HCT116 (cell line): ENCODE measurements around the gene TRIM41. TPM values are rescaled to one million over a fixed set of nuclear protein-coding genes. Genes with fewer than 3 reads are reported as not detected.

ENCODE experiments used
- ATAC-seq: fragments of 200-7000 bp; cut with Tn5 transposase; 2 replicates; pipeline ENCODE4 v1.9.1; 2020; ENCODE audit warnings: mild to moderate bottlenecking, moderate library complexity
- BruUV-seq: library from RNA; stranded (reverse); fragments of 400-500 nt; replicated peaks from 2 replicates; lab custom pipeline; 2021; lab: Mats Ljungman, UMichigan
- CTCF ChIA-PET: fragments of 300-600 bp; sonication (Branson Sonifier 250); formaldehyde crosslinking; loops from one replicate; lab custom pipeline; 2021; ENCODE audit warnings: antibody characterized with exemption; lab: Charles Lee
- POLR2A ChIA-PET: fragments of 300-600, 350-600 bp; sonication (Branson Sonifier 250); formaldehyde crosslinking; loops from one replicate; lab custom pipeline; 2021; ENCODE audit warnings: antibody characterized with exemption; lab: Charles Lee
- RAD21 ChIA-PET, 2 experiments: fragments of 300-600 bp; sonication (Branson Sonifier 250); formaldehyde crosslinking; loops; one replicate each; lab custom pipeline; 2023; ENCODE audit warnings: low total read pairs in 2 of 2; ENCODE audit not compliant: uncharacterized antibody in 2 of 2, unreplicated experiment in 2 of 2, low non-redundant PET in 1 of 2; lab: Charles Lee
- DNase-seq: peaks from one replicate; pipeline ENCODE4 v3.0.0-alpha.2; 2010; ENCODE audit warnings: low read depth, low spot score
- H2AFZ ChIP-seq: fragments of 200-600 bp; shearing (Covaris generic), sonication (generic); 2 replicates; pipeline ENCODE4 v1.6.1; 2017; ENCODE audit warnings: low read depth, mixed run types, mixed read lengths, antibody characterized with exemption, low read length; ENCODE audit not compliant: poor library complexity, severe bottlenecking
- H3K27ac ChIP-seq: 2 replicates; pipeline ENCODE4 v1.5.1; 2012; ENCODE audit warnings: low read depth, low read length
- H3K27me3 ChIP-seq: fragments of 200-600 bp; sonication (generic); 2 replicates; pipeline ENCODE4 v1.6.1; 2016; ENCODE audit warnings: mixed run types, low read length, mixed read lengths; ENCODE audit not compliant: insufficient read depth
- H3K36me3 ChIP-seq, 2 experiments: fragments of 200-500 bp in 1 of 2; fragments of 200-600 bp in 1 of 2; sonication (Bioruptor generic) in 1 of 2; sonication (generic) in 1 of 2; 2 replicates each; pipeline versions ENCODE4 v1.5.1 to v1.6.1; 2014 to 2016; ENCODE audit warnings: low read length in 2 of 2, inconsistent platforms in 1 of 2, mixed read lengths in 1 of 2, mixed run types in 1 of 2; ENCODE audit not compliant: insufficient read depth in 2 of 2, control insufficient read depth in 1 of 2
- H3K4me1 ChIP-seq, 2 experiments: fragments of 200-600 bp in 1 of 2; sonication (generic) in 1 of 2; 2 replicates each; pipeline versions ENCODE4 v1.5.1 to v1.6.1; 2012 to 2017; ENCODE audit warnings: low read length in 2 of 2, inconsistent platforms in 1 of 2, mild to moderate bottlenecking in 1 of 2, mixed read lengths in 1 of 2, mixed run types in 1 of 2, moderate library complexity in 1 of 2; ENCODE audit not compliant: insufficient read depth in 2 of 2, control insufficient read depth in 1 of 2
- H3K4me2 ChIP-seq: fragments of 200-600 bp; sonication (generic); 2 replicates; pipeline ENCODE4 v1.6.1; 2017; ENCODE audit warnings: mixed run types, low read length, mixed read lengths
- H3K4me3 ChIP-seq, 2 experiments: fragments of 200-600 bp in 1 of 2; sonication (generic) in 1 of 2; replicated peaks in 1 of 2; 2 replicates each; pipeline ENCODE4 v1.5.1; 2011 to 2016; ENCODE audit warnings: low read length in 2 of 2, control low read depth in 1 of 2, low read depth in 1 of 2, mild to moderate bottlenecking in 1 of 2, mixed read lengths in 1 of 2, mixed run types in 1 of 2
- H3K79me2 ChIP-seq: fragments of 200-600 bp; sonication (generic); 2 replicates; pipeline ENCODE4 v1.6.1; 2017; ENCODE audit warnings: mild to moderate bottlenecking, mixed run types, low read length, moderate library complexity, mixed read lengths; ENCODE audit not compliant: insufficient read depth
- H3K9ac ChIP-seq: fragments of 200-600 bp; sonication (generic); 2 replicates; pipeline ENCODE4 v1.6.1; 2016; ENCODE audit warnings: low read length, mixed read lengths
- H3K9me2 ChIP-seq: fragments of 200-600 bp; sonication (generic), shearing (Covaris generic); 2 replicates; pipeline ENCODE4 v1.6.1; 2017; ENCODE audit warnings: mixed run types, mild to moderate bottlenecking, moderate library complexity; ENCODE audit not compliant: insufficient read depth
- H3K9me3 ChIP-seq, 2 experiments: fragments of 200-500 bp in 1 of 2; fragments of 200-600 bp in 1 of 2; sonication (Bioruptor generic) in 1 of 2; sonication (generic) in 1 of 2; 2 replicates each; pipeline ENCODE4 v1.6.1; 2014 to 2017; ENCODE audit warnings: low read length in 2 of 2, mixed read lengths in 2 of 2, inconsistent platforms in 1 of 2, low read depth in 1 of 2, mild to moderate bottlenecking in 1 of 2, mixed run types in 1 of 2, moderate library complexity in 1 of 2; ENCODE audit not compliant: control insufficient read depth in 1 of 2, insufficient read depth in 1 of 2
- H4K20me1 ChIP-seq: fragments of 200-600 bp; sonication (generic), shearing (Covaris generic); 2 replicates; pipeline ENCODE4 v1.6.1; 2017; ENCODE audit warnings: mixed run types, mild to moderate bottlenecking, moderate library complexity; ENCODE audit not compliant: insufficient read depth
- CBX3 ChIP-seq: IDR thresholded peaks from 2 replicates; pipeline ENCODE4 v1.6.1; 2012; ENCODE audit warnings: low read depth
- EGR1 ChIP-seq: IDR thresholded peaks from 2 replicates; pipeline ENCODE4 v1.6.1; 2012; ENCODE audit warnings: low read depth
- FOSL1 ChIP-seq: IDR thresholded peaks from 2 replicates; pipeline ENCODE4 v1.6.1; 2012; ENCODE audit warnings: low read depth
- POLR2A ChIP-seq: IDR thresholded peaks from 2 replicates; pipeline ENCODE4 v1.7.0; 2011; ENCODE audit warnings: borderline replicate concordance; ENCODE audit not compliant: insufficient read depth, insufficient read length; ENCODE audit errors: extremely low read depth
- SP1 ChIP-seq: IDR thresholded peaks from 2 replicates; pipeline ENCODE4 v1.6.1; 2012; ENCODE audit warnings: low read depth
- SRF ChIP-seq: IDR thresholded peaks from 2 replicates; pipeline ENCODE4 v1.6.1; 2012; ENCODE audit warnings: low read depth
- TCF7L2 ChIP-seq: IDR thresholded peaks from 2 replicates; pipeline ENCODE4 v1.7.0; 2011; ENCODE audit warnings: borderline replicate concordance, inconsistent platforms; ENCODE audit not compliant: insufficient read depth, insufficient read length; ENCODE audit errors: extremely low read depth
- intact Hi-C: fragments of 100-400 bp; cut with micrococcal nuclease; formaldehyde crosslinking; loops from 2 replicates; pipeline ENCODE4 v1.10.0; 2022
- total RNA-seq: library from RNA; stranded (reverse); gene quantifications from one replicate; pipeline ENCODE4 v1.2.1, GENCODE V29; 2021; ENCODE audit not compliant: unreplicated experiment
- TF ChIP-seq, protein P1 (sequence below): IDR thresholded peaks from 2 replicates; pipeline ENCODE4 v1.6.1; 2012; ENCODE audit warnings: low read depth
- TF ChIP-seq, protein P2 (sequence below): IDR thresholded peaks from 2 replicates; pipeline ENCODE4 v1.6.1; 2012
- TF ChIP-seq, protein P3 (sequence below), 3 experiments: fragments of 200-600 bp in 1 of 3; sonication (generic) in 1 of 3; IDR thresholded peaks in 2 of 3; conservative IDR thresholded peaks in 1 of 3; 2 replicates each; pipeline ENCODE4 v1.5.1; 2012 to 2017; ENCODE audit warnings: low read depth in 2 of 3, low read length in 2 of 3, antibody characterized with exemption in 1 of 3, borderline replicate concordance in 1 of 3, control low read depth in 1 of 3, mild to moderate bottlenecking in 1 of 3, mixed read lengths in 1 of 3, mixed run types in 1 of 3, moderate library complexity in 1 of 3; ENCODE audit not compliant: insufficient read depth in 1 of 3

The TRIM41 gene
- total RNA-seq, 1 experiment from 2014 or later = 51.8 TPM

DNA sequence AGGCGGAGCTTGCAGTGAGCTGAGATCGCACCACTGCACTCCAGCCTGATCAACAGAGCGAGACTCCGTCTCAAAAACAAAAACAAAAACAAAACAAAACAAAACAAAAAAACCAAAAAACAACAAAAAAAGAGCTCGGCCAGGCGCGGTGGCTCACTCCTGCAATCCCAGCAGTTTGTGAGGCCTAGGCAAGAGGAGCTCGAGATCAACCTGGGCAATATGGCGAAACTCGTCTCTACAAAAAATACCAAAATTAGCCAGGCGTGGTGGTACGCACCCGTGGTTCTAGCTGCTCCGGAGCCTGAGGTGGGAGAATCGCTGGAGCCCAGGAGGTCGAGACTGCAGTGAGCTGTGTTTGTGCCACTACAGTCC is 38.2 kb upstream of the TRIM41 start:
- Histone ChIP-seq H3K9me2 (no peaks in the 10 kb centered on the region), H3K4me2 (no peak overlapping the region), H3K9me3 (no peaks in the 10 kb centered on the region), H2AFZ (peak overlapping the region; percentile 61), H3K9ac (no peak overlapping the region), H3K27me3 (no peaks in the 10 kb centered on the region), H3K36me3 (no peaks in the 10 kb centered on the region), H4K20me1 (no peaks in the 10 kb centered on the region), H3K4me3 (no peak overlapping the region), H3K4me1 (peaks cover 23 to 50% of the 10 kb centered on the region in 2 experiments), H3K27ac (no peak overlapping the region), H3K79me2 (no peaks in the 10 kb centered on the region)
- RAD21 ChIA-PET = no interaction called here
- ATAC-seq = no peak
- POLR2A ChIA-PET = no interaction called here
- CTCF ChIA-PET = interaction anchor here (0.9 to 1.7 kb wide), 3 partner anchors 8 to 16 kb away, joined by 3 to 7 read pairs (median 4); no protein-coding TSS in a partner anchor
- DNase-seq = no peak
- intact Hi-C loops = loop anchor here (5.0 kb wide), 1 partner anchor 72 kb away; no protein-coding TSS in a partner anchor
- BruUV-seq = no TSS peak
- TF ChIP-seq, protein P1, sequence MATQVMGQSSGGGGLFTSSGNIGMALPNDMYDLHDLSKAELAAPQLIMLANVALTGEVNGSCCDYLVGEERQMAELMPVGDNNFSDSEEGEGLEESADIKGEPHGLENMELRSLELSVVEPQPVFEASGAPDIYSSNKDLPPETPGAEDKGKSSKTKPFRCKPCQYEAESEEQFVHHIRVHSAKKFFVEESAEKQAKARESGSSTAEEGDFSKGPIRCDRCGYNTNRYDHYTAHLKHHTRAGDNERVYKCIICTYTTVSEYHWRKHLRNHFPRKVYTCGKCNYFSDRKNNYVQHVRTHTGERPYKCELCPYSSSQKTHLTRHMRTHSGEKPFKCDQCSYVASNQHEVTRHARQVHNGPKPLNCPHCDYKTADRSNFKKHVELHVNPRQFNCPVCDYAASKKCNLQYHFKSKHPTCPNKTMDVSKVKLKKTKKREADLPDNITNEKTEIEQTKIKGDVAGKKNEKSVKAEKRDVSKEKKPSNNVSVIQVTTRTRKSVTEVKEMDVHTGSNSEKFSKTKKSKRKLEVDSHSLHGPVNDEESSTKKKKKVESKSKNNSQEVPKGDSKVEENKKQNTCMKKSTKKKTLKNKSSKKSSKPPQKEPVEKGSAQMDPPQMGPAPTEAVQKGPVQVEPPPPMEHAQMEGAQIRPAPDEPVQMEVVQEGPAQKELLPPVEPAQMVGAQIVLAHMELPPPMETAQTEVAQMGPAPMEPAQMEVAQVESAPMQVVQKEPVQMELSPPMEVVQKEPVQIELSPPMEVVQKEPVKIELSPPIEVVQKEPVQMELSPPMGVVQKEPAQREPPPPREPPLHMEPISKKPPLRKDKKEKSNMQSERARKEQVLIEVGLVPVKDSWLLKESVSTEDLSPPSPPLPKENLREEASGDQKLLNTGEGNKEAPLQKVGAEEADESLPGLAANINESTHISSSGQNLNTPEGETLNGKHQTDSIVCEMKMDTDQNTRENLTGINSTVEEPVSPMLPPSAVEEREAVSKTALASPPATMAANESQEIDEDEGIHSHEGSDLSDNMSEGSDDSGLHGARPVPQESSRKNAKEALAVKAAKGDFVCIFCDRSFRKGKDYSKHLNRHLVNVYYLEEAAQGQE = no peak
- TF ChIP-seq CBX3 (no peak), EGR1 (no peak), SP1 (no peak)

DNA sequence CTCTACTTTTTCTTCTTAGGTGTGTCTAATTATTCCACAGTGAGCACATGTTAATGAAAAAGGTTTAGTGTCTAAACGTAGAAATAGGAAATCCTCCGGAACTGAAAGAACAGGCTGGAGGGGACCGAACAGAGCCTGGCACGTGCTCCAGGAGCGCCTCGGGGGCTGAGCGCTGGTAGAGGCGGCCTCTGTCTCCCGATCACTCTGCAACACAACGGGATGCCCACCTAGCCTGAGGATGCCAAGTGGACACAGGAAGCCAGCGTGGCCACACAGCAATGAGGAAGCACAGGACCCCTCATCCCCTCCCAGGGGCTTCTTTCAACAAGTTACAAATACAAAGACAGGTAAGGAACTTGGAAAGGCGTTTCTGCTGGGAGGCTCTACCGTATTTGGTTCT is 37.5 kb upstream of the TRIM41 start:
- Histone ChIP-seq H3K9me2 (no peaks in the 10 kb centered on the region), H3K9me3 (no peaks in the 10 kb centered on the region), H3K9ac (no peak overlapping the region), H3K79me2 (no peaks in the 10 kb centered on the region), H3K4me2 (no peak overlapping the region), H3K27ac (no peak overlapping the region), H3K4me1 (peaks cover 23 to 53% of the 10 kb centered on the region in 2 experiments), H3K4me3 (no peak overlapping the region), H3K27me3 (no peaks in the 10 kb centered on the region), H4K20me1 (no peaks in the 10 kb centered on the region), H3K36me3 (no peaks in the 10 kb centered on the region), H2AFZ (no peak overlapping the region)
- POLR2A ChIA-PET = no interaction called here
- intact Hi-C loops = no loop called here
- BruUV-seq = no TSS peak
- ATAC-seq (no peak), DNase-seq (no peak)
- RAD21 ChIA-PET = no interaction called here
- CTCF ChIA-PET = interaction anchor here (0.9 to 1.7 kb wide), 2 partner anchors 9 to 17 kb away, joined by 3 to 7 read pairs; no protein-coding TSS in a partner anchor
- TF ChIP-seq SP1 (no peak), FOSL1 (no peak), POLR2A (no peak), TCF7L2 (no peak), SRF (no peak)
- TF ChIP-seq, protein P2, sequence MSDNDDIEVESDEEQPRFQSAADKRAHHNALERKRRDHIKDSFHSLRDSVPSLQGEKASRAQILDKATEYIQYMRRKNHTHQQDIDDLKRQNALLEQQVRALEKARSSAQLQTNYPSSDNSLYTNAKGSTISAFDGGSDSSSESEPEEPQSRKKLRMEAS = no peak
- TF ChIP-seq, protein P3, sequence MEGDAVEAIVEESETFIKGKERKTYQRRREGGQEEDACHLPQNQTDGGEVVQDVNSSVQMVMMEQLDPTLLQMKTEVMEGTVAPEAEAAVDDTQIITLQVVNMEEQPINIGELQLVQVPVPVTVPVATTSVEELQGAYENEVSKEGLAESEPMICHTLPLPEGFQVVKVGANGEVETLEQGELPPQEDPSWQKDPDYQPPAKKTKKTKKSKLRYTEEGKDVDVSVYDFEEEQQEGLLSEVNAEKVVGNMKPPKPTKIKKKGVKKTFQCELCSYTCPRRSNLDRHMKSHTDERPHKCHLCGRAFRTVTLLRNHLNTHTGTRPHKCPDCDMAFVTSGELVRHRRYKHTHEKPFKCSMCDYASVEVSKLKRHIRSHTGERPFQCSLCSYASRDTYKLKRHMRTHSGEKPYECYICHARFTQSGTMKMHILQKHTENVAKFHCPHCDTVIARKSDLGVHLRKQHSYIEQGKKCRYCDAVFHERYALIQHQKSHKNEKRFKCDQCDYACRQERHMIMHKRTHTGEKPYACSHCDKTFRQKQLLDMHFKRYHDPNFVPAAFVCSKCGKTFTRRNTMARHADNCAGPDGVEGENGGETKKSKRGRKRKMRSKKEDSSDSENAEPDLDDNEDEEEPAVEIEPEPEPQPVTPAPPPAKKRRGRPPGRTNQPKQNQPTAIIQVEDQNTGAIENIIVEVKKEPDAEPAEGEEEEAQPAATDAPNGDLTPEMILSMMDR (IDR thresholded peaks at IDR 0.05 in 2 of 3, conservative IDR thresholded peaks at IDR 0.05 in 1 of 3; ENCODE audit: borderline replicate concordance in 1 of 3, insufficient read depth in 1 of 3, low read depth in 2 of 3, low read length in 2 of 3) = no peak
